Endothelial cell of hepatic sinusoid (primary cell): ENCODE results near the gene HIVEP3.
"Not testable (repeated sequence)": the region's sequence is repeated elsewhere in the genome, so short reads cannot be mapped to it uniquely, and the experiment has no call there.

ENCODE experiments used
- in situ Hi-C: cut with HindIII; loops from 2 replicates; pipeline ENCODE4 v1.10.0; 2017; ENCODE audit warnings: low sequenced_read_pairs

HIVEP3 gene

GRCh38 chr1:41924911-41925310 lies 6.2 kb upstream of the HIVEP3 start:
- in situ Hi-C loops: no loop called here

GRCh38 chr1:41921271-41921670 lies 2.5 kb upstream of the HIVEP3 start:
- in situ Hi-C loops: not testable (repeated sequence)

DNA sequence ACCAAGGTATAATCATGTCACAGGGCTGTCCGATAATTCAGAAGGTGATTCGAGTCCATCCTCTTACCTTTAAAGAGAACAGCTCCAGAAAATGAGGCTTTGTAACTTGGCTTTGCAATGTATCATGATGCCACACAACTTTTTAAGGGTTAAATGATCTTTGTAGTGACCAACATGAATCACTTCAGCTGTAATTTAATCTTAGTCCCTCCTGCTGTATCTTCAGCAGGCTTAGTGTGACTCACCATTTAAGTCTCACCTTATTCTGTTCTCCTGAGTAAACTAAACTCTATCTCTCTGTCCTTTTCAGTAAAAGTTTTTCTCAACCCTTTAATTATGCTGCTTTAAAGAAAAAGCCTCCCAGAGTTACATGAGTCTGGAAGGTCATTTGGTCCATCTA lies 1.9 kb upstream of the HIVEP3 start:
- in situ Hi-C loops: no loop called here

- in situ Hi-C loops: no loop called here
Observed at GRCh38 chr1:41919764-41920397, 1.2 kb upstream of the HIVEP3 start.

DNA sequence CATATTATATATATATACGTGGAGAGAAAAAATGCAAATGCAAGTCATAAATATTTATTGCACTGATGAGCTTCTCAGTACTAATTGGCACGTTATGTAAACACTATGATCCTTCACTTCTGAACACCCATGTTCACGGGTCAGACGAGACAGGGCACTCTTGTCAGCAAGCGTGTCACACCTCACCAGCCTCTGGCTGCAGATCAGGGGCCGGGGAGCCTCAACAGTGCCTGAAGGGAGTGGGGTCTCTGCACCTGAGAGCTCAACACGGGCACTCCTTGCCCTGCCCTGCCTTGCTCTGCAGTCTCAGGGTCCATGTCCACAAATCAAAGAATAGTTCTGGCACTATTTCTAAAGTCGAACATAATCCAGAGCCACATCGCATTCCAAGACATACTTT lies 409 bp upstream of the HIVEP3 start:
- in situ Hi-C loops: no loop called here

DNA sequence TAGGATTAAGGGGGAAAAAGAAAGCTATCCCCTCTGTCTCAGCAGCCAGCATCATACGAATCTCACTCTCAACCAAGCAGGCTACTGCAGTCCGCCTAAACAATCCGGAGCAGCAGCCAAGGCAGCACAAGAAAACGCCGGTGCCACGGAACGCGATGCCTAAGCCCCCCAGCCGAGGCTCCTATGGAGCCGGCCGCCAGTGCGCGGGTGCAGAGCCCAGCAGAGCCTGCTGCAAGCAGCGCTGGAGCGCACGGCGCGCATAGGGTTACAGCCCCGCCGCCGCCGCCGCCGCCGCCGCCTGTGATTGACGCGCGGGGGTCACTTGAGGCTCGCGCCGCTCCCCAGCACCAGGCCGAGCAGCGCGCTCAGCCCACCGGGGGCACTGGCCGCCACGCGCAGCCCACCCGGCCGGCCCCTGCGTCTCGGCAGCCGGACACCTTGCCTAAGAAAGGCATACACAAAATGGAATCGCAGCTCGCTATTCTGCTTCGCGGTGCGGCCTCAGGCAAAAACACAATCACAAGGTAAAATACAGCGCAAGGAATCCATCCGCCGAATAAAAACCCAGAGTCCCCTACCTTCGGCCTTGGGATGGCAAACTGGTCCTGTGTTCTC lies 780 bp downstream of the HIVEP3 start:
- in situ Hi-C loops: no loop called here

DNA sequence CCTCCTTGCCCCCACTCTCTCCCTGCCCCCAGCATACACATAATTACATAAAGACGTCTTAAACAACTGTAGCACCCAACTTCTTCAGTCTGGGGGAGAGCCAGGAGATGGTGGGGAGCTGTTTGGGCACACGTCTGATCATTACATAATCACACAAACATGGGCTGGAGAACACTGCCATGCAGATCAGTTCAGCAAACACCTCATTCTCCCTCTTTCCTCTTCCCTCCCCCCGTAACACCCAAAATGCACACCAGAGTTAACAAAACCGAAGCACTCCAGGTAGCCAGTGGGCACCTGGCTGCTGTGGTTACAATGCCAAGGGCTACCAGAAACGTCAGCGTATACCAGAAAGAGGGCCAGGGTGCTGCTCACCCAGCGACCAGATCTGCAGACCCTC lies 1.6 kb downstream of the HIVEP3 start:
- in situ Hi-C loops: no loop called here

GRCh38 chr1:41915786-41916571 lies 2.7 kb downstream of the HIVEP3 start:
- in situ Hi-C loops: no loop called here

DNA sequence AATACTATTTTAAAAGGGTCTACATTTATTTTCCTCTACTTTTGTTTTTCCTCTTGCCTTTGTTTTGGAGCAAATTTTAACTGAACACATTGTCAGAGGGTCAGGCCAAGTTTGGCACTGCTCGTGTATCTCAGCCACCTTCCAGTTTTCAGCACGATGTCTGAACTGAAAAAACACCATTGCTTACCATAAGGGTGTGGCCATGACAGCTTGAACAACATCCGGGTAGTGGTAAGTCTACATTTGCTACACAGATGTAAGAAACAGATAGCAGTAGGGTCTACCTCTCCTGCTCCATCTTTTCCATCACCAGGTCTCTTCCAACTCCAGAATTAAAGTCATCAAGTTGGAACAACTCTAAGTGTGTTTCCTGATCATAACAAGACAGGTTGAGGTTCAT lies 4.2 kb downstream of the HIVEP3 start:
- in situ Hi-C loops: no loop called here

DNA sequence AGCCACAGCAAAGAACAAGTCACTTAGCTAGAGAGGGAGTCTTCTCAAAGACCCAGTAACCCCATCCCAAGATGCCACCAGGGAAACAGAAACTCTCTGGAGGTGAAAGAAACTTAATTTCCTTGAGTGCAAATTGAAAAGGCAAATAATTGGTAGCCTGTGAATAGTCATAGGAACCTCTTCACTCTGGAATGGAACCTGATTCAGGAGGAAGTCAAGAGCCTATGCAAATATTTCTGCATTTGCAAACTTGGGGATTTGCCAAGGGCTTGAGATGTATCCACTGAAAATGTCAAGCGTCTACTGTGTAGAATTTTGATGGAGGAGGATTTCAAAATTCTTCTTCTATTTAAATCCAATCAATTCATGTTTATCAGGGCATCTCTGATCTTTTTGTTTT lies 5.7 kb downstream of the HIVEP3 start:
- in situ Hi-C loops: no loop called here

GRCh38 chr1:41908288-41908895 lies 10.3 kb downstream of the HIVEP3 start:
- in situ Hi-C loops: no loop called here

GRCh38 chr1:41907446-41907845 lies 11.3 kb downstream of the HIVEP3 start:
- in situ Hi-C loops: no loop called here

DNA sequence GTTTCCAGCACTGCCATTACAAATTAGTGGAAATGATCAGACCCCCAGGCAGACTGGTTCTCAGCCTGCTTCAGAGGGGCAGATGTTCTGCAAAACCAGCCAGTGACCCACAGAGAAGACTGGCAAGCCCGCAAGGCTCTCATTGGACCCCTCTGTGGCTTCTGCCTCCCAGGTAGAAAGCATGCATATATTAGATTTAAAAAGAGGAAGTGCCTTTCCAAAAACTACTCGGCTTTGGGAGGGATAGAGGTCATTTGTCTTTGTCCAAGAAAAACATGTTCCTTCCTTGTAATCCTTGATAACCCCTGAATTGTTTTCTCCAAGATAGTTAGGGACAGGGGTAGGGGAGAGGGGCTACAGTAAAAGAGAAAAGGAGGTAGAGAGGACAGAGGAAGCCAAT lies 11.8 kb downstream of the HIVEP3 start:
- in situ Hi-C loops: no loop called here

DNA sequence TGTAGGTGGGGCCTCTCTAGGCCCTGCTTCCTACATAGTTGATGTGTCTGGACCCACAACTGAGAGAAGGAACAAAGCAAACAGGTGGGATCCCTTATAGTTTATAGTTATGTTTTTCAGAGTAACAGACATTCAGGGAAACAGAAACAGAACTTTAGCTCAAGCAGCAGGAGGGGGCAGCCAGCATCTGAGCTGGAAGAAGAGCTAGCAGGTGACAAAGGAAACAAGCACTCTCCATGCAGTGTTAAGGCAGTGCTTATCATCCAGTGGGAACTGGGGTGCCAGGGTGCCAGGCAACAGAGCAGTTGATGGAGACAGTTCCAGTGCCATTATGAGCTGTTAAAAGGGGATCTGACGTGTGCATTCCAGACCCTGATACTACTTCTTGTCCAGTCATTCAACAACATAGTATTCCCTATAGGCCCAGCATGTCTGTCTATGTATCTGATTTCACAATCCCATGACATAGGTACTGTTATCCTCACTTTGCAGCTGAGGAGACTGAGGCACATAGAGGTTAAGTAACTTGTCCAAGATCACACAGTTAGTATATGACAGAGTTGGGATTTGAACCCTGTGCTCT lies 13.5 kb downstream of the HIVEP3 start:
- in situ Hi-C loops: no loop called here

DNA sequence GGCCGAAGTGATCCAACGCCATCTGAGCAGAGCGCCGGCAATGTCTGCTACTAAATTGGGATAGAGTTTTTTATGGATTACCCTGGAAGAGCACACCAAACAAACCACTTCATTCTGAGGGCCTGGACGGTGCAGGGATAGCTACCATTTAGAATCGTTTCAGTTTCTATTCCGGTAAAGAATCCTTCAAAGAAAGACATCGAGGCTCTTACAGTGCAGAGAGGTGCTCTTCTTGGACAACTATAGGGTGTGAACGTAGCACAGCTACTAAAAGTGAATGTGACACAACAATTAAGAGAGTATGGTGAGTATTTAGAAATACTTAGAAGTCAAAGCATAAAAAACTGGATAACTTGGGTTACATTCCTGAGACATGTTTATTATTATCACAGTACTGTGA lies 16.1 kb downstream of the HIVEP3 start:
- in situ Hi-C loops: no loop called here

DNA sequence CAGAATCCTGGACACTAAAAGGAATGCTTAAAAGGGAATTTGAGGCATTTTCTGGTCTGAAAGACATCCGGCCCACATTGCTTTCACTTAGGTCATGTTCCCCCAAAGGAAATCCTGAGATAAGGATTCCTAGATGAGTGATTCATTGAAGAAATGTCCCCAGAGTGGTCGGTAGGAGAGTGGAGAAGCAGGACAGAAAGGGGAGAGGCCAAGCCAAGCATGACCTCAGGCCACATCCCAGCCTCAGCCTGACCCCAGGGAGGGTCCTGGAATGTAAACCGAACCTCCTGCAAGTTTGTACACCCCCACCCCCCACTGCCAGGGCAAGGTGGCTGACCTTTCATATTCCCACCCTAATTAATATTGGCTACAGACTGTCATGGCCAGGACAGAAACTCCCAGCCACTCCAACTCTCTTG lies 16.6 kb downstream of the HIVEP3 start:
- in situ Hi-C loops: no loop called here

DNA sequence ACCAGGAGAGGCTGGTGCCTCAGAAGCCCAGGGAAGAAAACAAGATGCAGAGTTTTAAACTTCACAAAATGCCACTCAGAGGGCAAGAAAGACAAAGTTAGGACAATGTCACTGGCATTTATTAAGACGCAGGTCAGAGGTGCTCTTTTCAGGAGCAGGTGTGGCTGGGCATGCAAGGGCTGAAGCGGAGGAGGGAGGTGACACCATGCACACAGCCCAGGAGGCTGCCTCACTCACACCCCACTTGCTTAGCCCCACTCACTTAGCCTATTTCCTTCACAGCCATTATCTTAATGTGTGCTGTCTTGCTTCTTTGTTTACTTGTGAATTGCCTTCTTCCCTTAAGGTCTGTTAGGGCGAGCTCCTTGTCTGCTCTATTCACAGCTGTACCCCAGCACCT lies 17.2 kb downstream of the HIVEP3 start:
- in situ Hi-C loops: no loop called here

DNA sequence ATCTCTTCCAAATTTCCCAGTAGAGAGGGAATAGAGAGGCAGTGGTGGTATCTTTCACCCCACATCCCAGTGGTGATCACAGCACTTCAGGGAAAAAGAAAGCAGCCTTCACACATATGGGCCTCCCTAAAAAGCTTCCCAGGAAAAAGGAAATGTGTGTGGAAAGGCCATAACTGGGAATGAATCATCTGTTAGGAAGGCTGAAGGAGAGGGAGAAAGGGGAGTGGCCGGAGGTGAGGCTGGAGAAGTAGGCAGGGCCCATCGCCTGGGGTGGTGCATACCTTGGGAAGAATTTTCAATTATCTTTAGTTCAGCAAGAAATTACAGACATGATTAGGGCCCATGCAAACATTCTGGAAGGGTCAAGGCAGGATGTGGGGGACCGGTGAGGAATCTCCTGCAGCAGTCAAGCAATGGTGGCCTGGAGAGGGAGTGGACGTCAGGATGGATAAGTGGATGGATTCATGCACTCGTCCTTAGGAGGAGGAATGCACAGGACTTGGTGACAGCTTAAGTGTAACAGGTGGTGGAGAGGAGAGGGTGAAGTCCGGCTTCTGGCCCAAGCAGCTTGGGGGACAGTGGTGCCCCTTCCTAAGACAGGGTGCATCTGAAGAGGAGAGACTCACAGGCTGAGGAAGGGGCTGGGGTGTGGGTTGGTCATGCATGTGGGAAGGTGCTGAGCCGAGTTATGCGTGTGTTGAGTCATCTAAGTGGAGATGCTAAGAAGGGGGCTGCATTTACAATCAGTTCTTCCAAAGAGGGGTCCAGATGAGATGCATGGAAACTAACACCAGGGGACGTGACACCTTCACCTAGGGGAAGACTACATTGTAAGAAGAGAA lies 17.9 kb downstream of the HIVEP3 start:
- in situ Hi-C loops: no loop called here

DNA sequence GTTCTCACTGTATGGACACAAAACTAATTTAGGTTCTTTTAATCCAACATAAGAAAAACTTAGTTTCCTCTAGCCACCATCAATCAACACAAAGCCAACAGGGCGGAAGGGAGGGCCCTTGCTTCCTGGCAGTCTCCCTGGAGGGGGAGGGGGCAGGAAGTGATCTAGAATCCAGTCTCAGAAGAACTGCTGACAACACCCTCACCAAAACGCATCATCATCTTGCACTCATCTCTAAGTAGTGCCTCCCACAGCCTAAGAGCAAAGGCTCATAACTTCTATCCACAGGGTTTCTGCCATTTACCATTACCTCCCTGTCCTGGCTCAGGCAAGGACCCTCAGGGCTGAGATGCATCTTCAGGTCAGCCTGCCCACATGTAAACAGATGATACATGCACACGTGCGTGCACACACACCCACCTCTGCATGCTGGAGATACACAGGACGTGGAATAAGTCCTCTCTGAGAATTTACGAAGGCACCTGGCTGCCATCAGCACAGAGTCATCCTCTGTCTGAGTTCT lies 20.5 kb downstream of the HIVEP3 start:
- in situ Hi-C loops: no loop called here

GRCh38 chr1:41895552-41895951 lies 23.2 kb downstream of the HIVEP3 start:
- in situ Hi-C loops: no loop called here
